T-helper 2 cell (primary cell): ENCODE data around the gene SLC44A1.

Source experiments
- DNase-seq, 5 experiments: peaks; one replicate each; pipeline versions ENCODE4 v3.0.0 to v3.0.0-alpha.2; 2012 to 2022

SLC44A1 gene

DNA sequence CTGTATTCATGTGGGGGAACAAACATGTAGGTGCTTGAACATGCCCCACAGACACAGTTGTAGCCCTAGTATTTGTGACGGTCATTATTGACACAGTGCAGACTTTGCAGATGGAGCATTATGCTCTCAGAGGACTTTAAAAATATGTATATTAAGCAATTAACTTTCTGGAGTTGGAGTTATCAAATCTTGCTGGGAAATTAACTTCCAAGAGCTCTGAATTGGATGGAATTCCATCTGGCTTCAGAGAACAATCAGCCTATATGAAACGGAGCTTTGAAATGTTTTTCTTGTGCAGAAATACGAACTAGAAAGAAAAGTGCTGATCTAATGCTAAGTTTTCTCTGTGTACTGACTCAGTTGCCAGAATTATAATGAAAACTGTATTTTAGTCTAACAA, 152.4 kb downstream of the SLC44A1 start:
- DNase-seq: no peak

DNA sequence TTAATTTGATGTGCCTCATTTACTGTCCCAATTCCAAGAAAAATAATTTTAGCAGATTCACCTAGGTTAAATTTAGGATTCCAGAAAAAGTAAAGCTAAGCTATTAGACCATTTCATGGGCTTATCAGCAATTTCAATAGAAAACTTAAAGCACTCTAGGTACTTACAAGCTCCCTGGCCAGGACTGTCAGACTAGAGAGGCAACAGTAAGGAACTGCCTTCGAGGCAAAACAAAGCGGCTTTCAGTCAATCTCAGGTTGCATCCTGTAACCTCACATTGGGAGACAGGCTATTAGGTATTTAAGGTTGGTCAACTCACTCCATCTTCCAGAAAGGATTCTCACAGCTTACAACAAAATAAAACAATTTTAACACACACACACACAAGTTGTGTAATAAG, 154.7 kb downstream of the SLC44A1 start:
- no peak for DNase-seq

DNA sequence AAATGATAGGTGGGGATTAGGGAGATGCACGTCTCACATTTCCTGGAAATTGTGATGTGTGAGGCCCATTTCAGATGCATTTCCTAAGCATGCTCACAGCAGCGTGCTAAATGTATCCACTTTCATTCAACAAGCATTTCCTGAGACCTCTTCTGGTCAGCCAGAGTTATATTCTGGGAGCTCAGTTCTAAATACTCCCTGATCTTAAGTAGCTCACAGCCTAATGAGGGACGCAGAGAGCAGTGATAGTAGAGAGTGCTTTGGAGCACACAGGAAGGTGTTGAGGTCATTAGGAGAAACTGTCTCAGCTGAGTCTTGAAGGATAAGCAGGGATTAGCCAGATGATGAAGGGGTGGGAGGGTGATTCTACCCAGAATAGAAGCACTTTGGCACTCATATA, 157.2 kb downstream of the SLC44A1 start:
- DNase-seq: no peak

DNA sequence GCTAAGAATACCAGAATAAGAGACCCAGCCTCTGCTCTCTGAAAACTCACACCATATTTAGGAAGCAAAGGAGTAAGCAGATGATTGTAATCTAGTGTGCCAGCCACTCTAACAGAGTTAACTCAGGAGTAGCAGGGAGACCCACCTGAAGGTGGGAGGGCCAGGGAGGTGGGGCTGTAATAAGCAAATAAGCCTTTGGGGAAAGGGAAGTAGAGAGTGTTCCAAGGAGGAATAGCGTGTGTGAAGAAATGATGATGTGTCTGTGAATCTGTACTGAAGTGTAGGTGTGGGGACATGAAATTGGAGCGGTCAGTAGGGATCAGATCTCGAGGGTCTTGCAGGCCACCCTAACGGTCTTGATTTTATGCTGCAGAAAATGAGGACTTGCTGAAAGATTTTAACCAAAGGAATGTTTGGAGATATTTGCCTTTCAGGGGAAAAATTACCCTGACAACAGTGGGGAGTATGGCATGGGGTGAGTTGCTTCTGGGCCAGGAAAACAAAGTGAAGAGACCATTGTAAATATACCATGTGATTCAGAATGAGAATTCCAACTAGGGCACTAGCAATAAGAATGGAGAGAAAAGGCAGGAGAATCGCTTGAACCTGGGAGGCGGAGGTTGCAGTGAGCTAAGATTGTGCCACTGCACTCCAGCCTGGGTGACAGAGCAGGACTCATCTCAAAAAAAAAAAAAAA, 159.2 kb downstream of the SLC44A1 start:
- no peak for DNase-seq

GRCh38 chr9:105405514-105406131, 161.2 kb downstream of the SLC44A1 start:
- DNase-seq: peak in 4 of 5 experiments; percentile 17 to 97 (median 59)

- no peak for DNase-seq
Observed at GRCh38 chr9:105406369-105406768, 161.9 kb downstream of the SLC44A1 start.

- DNase-seq: no peak
Observed at GRCh38 chr9:105413525-105413924, 169.1 kb downstream of the SLC44A1 start.

GRCh38 chr9:105414947-105415661, 170.7 kb downstream of the SLC44A1 start:
- DNase-seq: peak in 3 of 5 experiments; percentile 31 to 46 (median 33)

- DNase-seq: no peak
Observed at GRCh38 chr9:105415662-105415980, 171.2 kb downstream of the SLC44A1 start.

DNA sequence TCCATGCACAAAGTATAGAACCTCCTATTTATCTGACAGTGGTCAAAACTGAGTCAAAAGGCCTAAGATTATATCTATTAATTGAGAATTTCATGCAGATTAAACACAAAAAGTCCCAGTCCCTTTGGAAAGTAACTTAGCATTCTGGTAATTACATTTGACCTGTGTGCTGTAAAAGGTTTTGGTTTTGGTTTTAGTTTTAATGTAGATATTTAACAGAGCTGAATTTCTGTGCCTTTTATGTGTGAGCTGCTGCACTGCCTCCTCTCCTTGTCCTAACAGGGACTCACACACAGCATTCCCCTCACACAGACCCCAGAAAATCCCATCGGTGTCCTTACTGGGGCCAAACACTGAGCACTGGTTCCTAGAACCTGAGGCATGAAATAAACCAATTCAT, 172.4 kb downstream of the SLC44A1 start:
- no peak for DNase-seq

GRCh38 chr9:105418588-105419500, 174.4 kb downstream of the SLC44A1 start:
- DNase-seq: no peak

- no peak for DNase-seq
Observed at GRCh38 chr9:105419816-105420597, 175.6 kb downstream of the SLC44A1 start.

DNA sequence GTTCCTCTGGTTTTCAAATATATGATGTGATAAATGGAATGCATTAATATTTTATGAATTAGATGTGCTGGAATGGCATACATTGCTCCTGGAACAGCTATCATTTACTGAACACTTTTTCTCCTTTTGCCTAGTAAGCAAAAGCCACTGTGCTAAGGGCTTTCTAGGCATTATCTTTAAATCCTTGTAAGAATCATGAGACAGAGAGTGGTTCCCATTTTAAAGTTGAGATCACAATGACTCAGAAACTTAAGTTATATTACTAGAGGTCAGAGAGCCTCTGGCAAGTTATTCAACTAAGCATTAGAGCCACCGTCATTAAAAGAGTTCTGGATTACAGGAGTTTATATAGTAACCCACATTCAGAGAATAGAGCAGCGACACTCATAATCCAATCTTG, 176.7 kb downstream of the SLC44A1 start:
- no peak for DNase-seq

DNA sequence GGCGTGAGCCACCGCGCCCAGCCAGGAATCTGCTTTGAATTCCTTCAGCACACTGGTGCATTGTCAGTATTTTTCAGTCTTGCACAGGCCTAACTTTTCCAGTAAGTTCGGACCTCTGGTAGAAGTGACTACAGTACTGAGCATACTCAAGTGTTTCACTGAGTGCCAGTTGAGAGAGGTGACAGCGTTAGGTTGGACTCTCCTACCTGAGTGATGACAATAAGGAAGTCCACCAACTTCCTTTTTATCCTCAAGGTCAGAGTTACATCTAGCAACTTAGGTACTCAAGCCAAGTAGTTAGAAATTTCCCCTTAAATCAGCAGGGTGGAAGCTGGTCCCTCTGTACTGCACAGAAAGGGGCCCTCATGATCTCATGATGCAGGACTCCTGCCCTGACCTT, 177.4 kb downstream of the SLC44A1 start:
- no peak for DNase-seq

GRCh38 chr9:105425816-105426433, 181.5 kb downstream of the SLC44A1 start:
- DNase-seq: peak in 1 of 5 experiments; percentile 9

DNA sequence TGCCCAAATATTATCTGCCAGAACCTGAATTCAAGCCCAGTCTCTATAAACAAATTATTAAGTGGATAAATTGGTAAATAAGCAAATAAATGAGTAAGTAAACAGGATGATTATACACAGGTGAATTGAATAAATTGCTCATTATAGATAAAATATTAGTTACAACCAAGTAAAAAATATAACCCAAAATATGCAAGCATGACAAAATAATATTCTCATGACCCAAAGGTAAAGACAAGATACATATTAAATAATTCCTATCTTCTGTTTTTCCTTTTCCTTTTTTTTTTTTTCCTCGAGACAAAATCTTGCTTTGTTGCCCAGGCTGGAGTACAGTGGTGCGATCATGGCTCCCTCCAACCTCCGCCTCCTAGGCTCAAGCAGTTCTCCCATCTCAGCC, 182.2 kb downstream of the SLC44A1 start:
- DNase-seq: no peak

- DNase-seq: no peak
Observed at GRCh38 chr9:105431424-105432246, 187.2 kb downstream of the SLC44A1 start.

- no peak for DNase-seq
Observed at GRCh38 chr9:105432247-105432842, 187.9 kb downstream of the SLC44A1 start.

DNA sequence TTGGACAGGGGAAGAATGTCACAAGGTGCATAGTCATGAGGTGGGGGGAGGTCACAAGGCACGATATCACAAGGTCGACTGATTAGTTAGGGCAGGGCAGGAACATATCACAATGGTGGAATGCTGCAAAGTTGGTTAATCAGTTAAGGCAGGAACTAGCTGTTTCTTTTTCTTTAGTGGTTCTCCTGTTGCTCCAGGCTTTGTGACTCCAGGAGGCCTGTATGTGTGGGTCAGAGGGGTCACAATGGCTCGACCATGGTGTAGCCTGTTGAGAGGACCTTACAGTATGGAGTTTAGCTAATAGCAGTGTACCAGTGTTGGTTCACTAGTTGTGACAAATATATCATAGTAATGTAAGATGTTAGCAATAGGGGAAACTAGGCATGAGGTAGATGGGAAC, 191.0 kb downstream of the SLC44A1 start:
- DNase-seq: no peak

GRCh38 chr9:105436783-105437182, 192.3 kb downstream of the SLC44A1 start:
- DNase-seq: no peak
